ENCODE data around the gene AAGAB. TPM values are rescaled to one million over a fixed set of nuclear protein-coding genes. Genes with fewer than 3 reads are reported as not detected.
"Not testable (repeated sequence)": the region's sequence is repeated elsewhere in the genome, so short reads cannot be mapped to it uniquely, and the experiment has no call there.

The AAGAB gene
- total RNA-seq, 4 donors from 2014 or later: 19.1 to 36.5 (median 27.6) TPM

DNA sequence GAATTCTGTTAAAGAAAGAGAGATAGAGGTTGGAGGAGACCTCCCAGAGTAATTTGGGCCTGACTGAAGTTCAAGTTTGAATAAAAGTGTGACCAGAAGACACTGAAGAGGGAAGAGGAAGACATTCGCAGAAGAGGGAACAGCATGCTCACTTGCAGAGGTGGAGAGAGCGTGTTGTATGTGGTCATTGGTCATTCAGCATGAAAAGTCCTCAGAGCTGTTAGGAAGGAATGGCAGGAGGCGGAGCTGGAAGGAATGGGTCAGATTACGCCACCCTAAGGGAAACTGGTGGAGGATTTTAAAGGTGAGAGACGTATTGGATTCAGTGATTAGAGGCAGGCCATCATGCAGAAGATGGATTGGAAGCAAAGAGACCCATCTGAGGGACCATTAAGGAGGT lies 41.7 kb upstream of the AAGAB start:
- Histone ChIP-seq H3K27ac (no peak overlapping the region), H3K4me3 (no peak overlapping the region), H3K9me3 (no peaks in the 10 kb centered on the region), H3K4me1 (no peaks in the 10 kb centered on the region), H3K36me3 (no peaks in the 10 kb centered on the region), H3K27me3 (no peaks in the 10 kb centered on the region)
- TF ChIP-seq, protein P1, sequence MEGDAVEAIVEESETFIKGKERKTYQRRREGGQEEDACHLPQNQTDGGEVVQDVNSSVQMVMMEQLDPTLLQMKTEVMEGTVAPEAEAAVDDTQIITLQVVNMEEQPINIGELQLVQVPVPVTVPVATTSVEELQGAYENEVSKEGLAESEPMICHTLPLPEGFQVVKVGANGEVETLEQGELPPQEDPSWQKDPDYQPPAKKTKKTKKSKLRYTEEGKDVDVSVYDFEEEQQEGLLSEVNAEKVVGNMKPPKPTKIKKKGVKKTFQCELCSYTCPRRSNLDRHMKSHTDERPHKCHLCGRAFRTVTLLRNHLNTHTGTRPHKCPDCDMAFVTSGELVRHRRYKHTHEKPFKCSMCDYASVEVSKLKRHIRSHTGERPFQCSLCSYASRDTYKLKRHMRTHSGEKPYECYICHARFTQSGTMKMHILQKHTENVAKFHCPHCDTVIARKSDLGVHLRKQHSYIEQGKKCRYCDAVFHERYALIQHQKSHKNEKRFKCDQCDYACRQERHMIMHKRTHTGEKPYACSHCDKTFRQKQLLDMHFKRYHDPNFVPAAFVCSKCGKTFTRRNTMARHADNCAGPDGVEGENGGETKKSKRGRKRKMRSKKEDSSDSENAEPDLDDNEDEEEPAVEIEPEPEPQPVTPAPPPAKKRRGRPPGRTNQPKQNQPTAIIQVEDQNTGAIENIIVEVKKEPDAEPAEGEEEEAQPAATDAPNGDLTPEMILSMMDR (IDR thresholded peaks at IDR 0.05): no peak
- TF ChIP-seq POLR2AphosphoS5 (IDR thresholded peaks at IDR 0.05): no peak
- TF ChIP-seq EP300 (IDR thresholded peaks at IDR 0.05): no peak
- TF ChIP-seq POLR2A (IDR thresholded peaks at IDR 0.05): no peak
- ATAC-seq: no peak
- WGBS, 2 donors (ENCODE audit: low coverage in 1 of 2): 83 to 86% methylated on average over 5 of the region's 5 CpGs

DNA sequence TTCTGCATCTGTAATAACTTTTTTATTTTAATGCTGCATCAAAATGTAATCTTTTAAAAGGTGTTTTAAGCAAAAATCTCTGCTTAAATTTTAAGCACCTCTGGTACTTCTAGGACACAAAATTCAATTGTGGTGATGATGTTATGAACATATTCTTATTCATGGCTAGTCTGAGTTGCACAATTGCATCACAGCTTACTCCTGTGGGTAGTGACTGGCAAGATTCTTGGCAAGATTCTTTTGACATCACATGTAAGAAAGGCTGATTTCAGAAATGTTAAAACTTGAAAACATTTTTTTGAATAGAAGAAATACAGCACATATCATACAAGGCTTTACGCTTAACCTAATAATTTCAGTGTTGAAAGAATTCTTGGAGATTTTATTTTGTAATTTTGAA lies 35.9 kb upstream of the AAGAB start:
- TF ChIP-seq EP300 (IDR thresholded peaks at IDR 0.05) (no peak), POLR2A (IDR thresholded peaks at IDR 0.05) (no peak)
- TF ChIP-seq, protein P1 (IDR thresholded peaks at IDR 0.05): no peak
- 85 to 96% methylated on average over 1 of the region's 1 CpG for WGBS, 2 donors (ENCODE audit: low coverage in 1 of 2)
- Histone ChIP-seq H3K27me3 (no peaks in the 10 kb centered on the region), H3K27ac (no peak overlapping the region), H3K4me3 (no peak overlapping the region), H3K9me3 (peaks cover 0 to 12% (median 0%) of the 10 kb centered on the region in 3 donors), H3K4me1 (no peaks in the 10 kb centered on the region), H3K36me3 (no peaks in the 10 kb centered on the region)
- no peak for ATAC-seq

DNA sequence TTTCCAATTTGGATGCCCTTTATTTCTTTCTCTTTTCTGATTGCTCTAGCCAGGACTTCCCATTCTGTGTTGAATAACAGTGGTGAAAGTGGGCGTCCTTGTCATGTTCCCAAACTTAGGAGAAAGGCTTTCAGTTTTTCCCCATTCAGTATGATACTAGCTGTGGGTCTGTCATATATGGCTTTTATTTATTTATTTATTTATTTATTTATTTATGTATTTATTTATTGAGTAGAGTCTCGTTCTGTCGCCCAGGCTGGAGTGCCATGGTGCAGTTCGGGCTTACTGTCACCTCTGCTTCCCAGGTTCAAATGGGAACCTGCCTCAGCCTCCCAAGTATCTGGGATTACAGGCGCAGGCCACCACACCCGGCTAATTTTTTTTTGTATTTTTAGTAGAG lies 31.9 kb upstream of the AAGAB start:
- not testable (repeated sequence) for ATAC-seq, H3K4me3 ChIP-seq
- 88 to 100% methylated on average over 2 to 6 of the region's 6 CpGs for WGBS, 2 donors (ENCODE audit: low coverage in 1 of 2)

DNA sequence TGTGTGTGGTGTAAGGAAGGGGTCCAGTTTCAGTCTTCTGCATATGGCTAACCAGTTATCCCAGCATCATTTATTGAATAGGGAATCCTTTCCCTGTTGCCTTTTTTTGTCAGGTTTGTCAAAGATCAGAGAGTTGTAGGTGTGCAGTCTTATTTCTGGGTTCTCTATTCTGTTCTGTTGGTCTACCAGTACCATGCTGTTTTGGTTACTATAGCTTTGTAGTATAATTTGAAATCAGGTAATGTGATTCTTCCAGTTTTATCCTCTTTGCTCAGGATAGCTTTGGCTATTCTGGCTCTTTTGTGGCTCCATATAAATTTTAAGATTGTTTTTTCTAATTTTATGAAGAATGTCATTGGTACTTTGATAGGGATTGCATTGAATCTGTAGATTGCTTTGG lies 31.2 kb upstream of the AAGAB start:
- peaks cover 0 to 15% (median 0%) of the 10 kb centered on the region in 3 donors for H3K9me3 ChIP-seq
- H3K4me3 ChIP-seq, H3K36me3 ChIP-seq, H3K27ac ChIP-seq, H3K27me3 ChIP-seq, H3K4me1 ChIP-seq, ATAC-seq: not testable (repeated sequence)

More for the DNA sequence above, 31.9 kb upstream of the AAGAB start:
- H3K27ac ChIP-seq, H3K27me3 ChIP-seq, H3K36me3 ChIP-seq, H3K4me1 ChIP-seq: not testable (repeated sequence)
- peaks cover 0 to 15% (median 0%) of the 10 kb centered on the region in 3 donors for H3K9me3 ChIP-seq

DNA sequence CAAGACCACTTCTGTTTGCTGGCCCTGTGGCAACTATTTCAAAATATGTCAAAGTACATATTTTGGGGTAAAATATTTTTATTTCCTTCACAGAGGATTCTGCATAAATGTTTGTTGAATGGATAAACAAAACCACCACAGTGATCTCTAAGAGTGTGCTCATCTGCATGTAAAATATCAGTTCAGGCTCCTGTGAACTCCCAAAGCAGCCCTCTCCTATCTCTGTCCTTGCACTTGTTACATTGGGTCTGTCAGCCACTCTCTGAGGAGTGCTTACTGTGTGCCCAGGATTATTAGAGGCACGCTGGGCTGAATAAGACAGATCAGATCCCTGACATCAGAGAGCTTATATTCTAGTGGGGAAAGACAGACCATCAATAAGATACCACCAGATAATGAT lies 27.3 kb upstream of the AAGAB start:
- H3K27me3 ChIP-seq: no peaks in the 10 kb centered on the region
- no peak overlapping the region for H3K4me3 ChIP-seq
- H3K9me3 ChIP-seq: peaks cover 0 to 11% (median 0%) of the 10 kb centered on the region in 3 donors
- no peaks in the 10 kb centered on the region for H3K36me3 ChIP-seq
- H3K27ac ChIP-seq: no peak overlapping the region
- H3K4me1 ChIP-seq: no peaks in the 10 kb centered on the region
- WGBS, 2 donors (ENCODE audit: low coverage in 1 of 2): 100% methylated on average over 1 of the region's 1 CpG; no CpG with 5 or more reads in 1 of the 2 donors
- TF ChIP-seq EP300 (IDR thresholded peaks at IDR 0.05) (no peak), POLR2AphosphoS5 (IDR thresholded peaks at IDR 0.05) (no peak), POLR2A (IDR thresholded peaks at IDR 0.05) (no peak)
- TF ChIP-seq, protein P1 (IDR thresholded peaks at IDR 0.05): no peak
- no peak for ATAC-seq

DNA sequence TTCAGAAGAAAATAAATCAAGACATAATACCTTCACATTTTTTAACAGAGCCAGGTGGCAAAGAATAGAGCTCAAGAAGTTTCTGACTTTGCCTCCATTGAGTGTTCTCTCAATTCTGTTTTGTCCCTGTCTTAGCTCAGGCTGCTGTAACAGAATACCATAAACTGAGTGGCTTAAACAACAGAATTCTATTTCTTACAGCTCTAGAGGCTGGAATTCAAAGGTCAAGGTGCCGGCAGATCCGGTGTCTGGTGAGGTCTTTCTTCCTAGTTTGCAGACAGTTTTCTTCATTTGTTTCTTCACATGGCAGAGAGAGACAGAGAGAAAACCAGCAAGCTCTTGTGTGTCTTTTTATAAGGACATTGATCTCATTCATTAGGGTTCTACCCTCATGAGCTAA lies 25.8 kb upstream of the AAGAB start:
- TF ChIP-seq POLR2A (IDR thresholded peaks at IDR 0.05) (no peak), EP300 (IDR thresholded peaks at IDR 0.05) (no peak), POLR2AphosphoS5 (IDR thresholded peaks at IDR 0.05) (no peak)
- TF ChIP-seq, protein P1 (IDR thresholded peaks at IDR 0.05): no peak
- no peak for ATAC-seq
- 58 to 64% methylated on average over 2 of the region's 2 CpGs for WGBS, 2 donors (ENCODE audit: low coverage in 1 of 2)
- H3K4me1 ChIP-seq: no peaks in the 10 kb centered on the region
- no peaks in the 10 kb centered on the region for H3K27me3 ChIP-seq
- peaks cover 0 to 1% (median 0%) of the 10 kb centered on the region in 3 donors for H3K9me3 ChIP-seq
- no peak overlapping the region for H3K27ac ChIP-seq
- H3K4me3 ChIP-seq: no peak overlapping the region
- no peaks in the 10 kb centered on the region for H3K36me3 ChIP-seq

Data from gastroesophageal sphincter (tissue), 4 donors.